K562 (cell line): ENCODE data around the gene SERPINE3. TPM values are rescaled to one million over a fixed set of nuclear protein-coding genes. Genes with fewer than 3 reads are reported as not detected.

Source experiments
- ATAC-seq: fragments of 200-7000 bp; cut with Tn5 transposase; 3 replicates; pipeline ENCODE4 v1.9.1; 2020; ENCODE audit warnings: moderate library complexity
- BruUV-seq: library from RNA; stranded (reverse); fragments of 400-500 nt; replicated peaks from 2 replicates; lab custom pipeline; 2021; lab: Mats Ljungman, UMichigan
- CTCF ChIA-PET: fragments of 300-600 bp; formaldehyde crosslinking; extraction: SDS; loops from one replicate; lab custom pipeline; 2021; ENCODE audit warnings: low intra/inter-chr PET ratio; lab: Yijun Ruan, JAX
- POLR2A ChIA-PET: fragments of 300-600, 350-650 bp; sonication (Branson Sonifier 250); formaldehyde crosslinking; extraction: SDS; loops from one replicate; lab custom pipeline; 2021; ENCODE audit warnings: antibody characterized with exemption, inconsistent platforms; lab: Yijun Ruan, JAX
- DNase-seq, 4 experiments: peaks; one replicate each; pipeline versions ENCODE4 v3.0.0 to v3.0.0-alpha.2; 2011 to 2018; ENCODE audit warnings: low spot score in 3 of 4, mixed read lengths in 3 of 4; ENCODE audit errors: extremely low read depth in 1 of 4
- FAIRE-seq: peaks from 2 replicates; lab custom pipeline; 2011; peaks lifted over from hg19 to GRCh38; lab: Jason Lieb, UNC
- H2AFZ ChIP-seq: 2 replicates; pipeline ENCODE4 v1.6.0; 2011; ENCODE audit warnings: low read depth, low read length, control low read depth, inconsistent platforms
- H3K27ac ChIP-seq: fragments of 200-600 bp; 3 replicates; pipeline ENCODE4 v1.8.0; 2011; ENCODE audit warnings: low read depth, mild to moderate bottlenecking, control low read depth, inconsistent platforms, low read length, moderate library complexity, mixed read lengths; ENCODE audit errors: extremely low read depth
- H3K27me3 ChIP-seq, 2 experiments: fragments of 300-600 bp in 1 of 2; 2 replicates in 1 of 2; 3 replicates in 1 of 2; pipeline versions ENCODE4 v1.6.0 to v1.8.0; 2011; ENCODE audit warnings: inconsistent platforms in 2 of 2, low read length in 2 of 2, mild to moderate bottlenecking in 1 of 2, mixed read lengths in 1 of 2, moderate library complexity in 1 of 2; ENCODE audit not compliant: control insufficient read depth in 2 of 2, insufficient read depth in 2 of 2
- H3K36me3 ChIP-seq: fragments of 300-600 bp; 3 replicates; pipeline ENCODE4 v1.8.0; 2011; ENCODE audit warnings: mild to moderate bottlenecking, low read length, inconsistent platforms; ENCODE audit not compliant: control insufficient read depth, insufficient read depth
- H3K4me1 ChIP-seq, 2 experiments: fragments of 200-600 bp in 1 of 2; replicated peaks in 1 of 2; 2 replicates in 1 of 2; 3 replicates in 1 of 2; pipeline versions ENCODE4 v1.5.1 to v1.8.0; 2011; ENCODE audit warnings: inconsistent platforms in 2 of 2, low read length in 2 of 2, mild to moderate bottlenecking in 1 of 2, mixed read lengths in 1 of 2, moderate library complexity in 1 of 2; ENCODE audit not compliant: control insufficient read depth in 2 of 2, insufficient read depth in 2 of 2
- H3K4me2 ChIP-seq: 2 replicates; pipeline ENCODE4 v1.6.1; 2011; ENCODE audit warnings: low read length, control low read depth, inconsistent platforms, mixed read lengths; ENCODE audit not compliant: insufficient read depth
- H3K4me3 ChIP-seq: fragments of 200-600 bp; sonication (generic), shearing (Covaris generic); 2 replicates; pipeline ENCODE4 v1.5.1; 2016; ENCODE audit warnings: control low read depth, inconsistent platforms
- H3K79me2 ChIP-seq: fragments of 200-600 bp; 3 replicates; pipeline ENCODE4 v1.8.0; 2011; ENCODE audit warnings: low read length, inconsistent platforms; ENCODE audit not compliant: control insufficient read depth, insufficient read depth
- H3K9ac ChIP-seq, 2 experiments: 2 replicates each; pipeline versions ENCODE4 v1.6.0 to v1.6.1; 2011; ENCODE audit warnings: low read depth in 2 of 2, low read length in 2 of 2, control low read depth in 1 of 2, inconsistent platforms in 1 of 2, mild to moderate bottlenecking in 1 of 2, mixed read lengths in 1 of 2; ENCODE audit not compliant: insufficient read depth in 1 of 2
- H3K9me1 ChIP-seq: one replicate; pipeline ENCODE4 v1.6.0; 2011; ENCODE audit warnings: inconsistent platforms, mild to moderate bottlenecking, low read length, moderate library complexity; ENCODE audit not compliant: control insufficient read depth, insufficient read depth
- H3K9me3 ChIP-seq: replicated peaks from 2 replicates; pipeline ENCODE4 v1.5.1; 2011; ENCODE audit warnings: low read depth, low read length, inconsistent platforms; ENCODE audit not compliant: control insufficient read depth, insufficient read depth
- H4K20me1 ChIP-seq: replicated peaks from 2 replicates; pipeline ENCODE4 v1.6.1; 2011; ENCODE audit warnings: low read length, inconsistent platforms, mixed read lengths; ENCODE audit not compliant: control insufficient read depth, insufficient read depth
- ATF6 ChIP-seq: sonication (generic); formaldehyde crosslinking; IDR thresholded peaks from 2 replicates; pipeline ENCODE4 v1.4.0; 2020; ENCODE audit warnings: mild to moderate bottlenecking, missing genetic modification reagents
- CTBP1 ChIP-seq: fragments of 450-650 bp; IDR thresholded peaks from 2 replicates; pipeline ENCODE4 v1.6.1; 2016; ENCODE audit warnings: borderline replicate concordance
- FOXJ2 ChIP-seq: fragments of 200-800 bp; sonication (Bioruptor generic); IDR thresholded peaks from 2 replicates; pipeline ENCODE4 v1.6.1; 2016; ENCODE audit warnings: missing genetic modification characterization, missing compliant biosample characterization
- GABPB2 ChIP-seq: fragments of 250-450 bp; sonication (Bioruptor Pico); conservative IDR thresholded peaks from 2 replicates; pipeline ENCODE4 v1.5.1; 2021; ENCODE audit warnings: mild to moderate bottlenecking
- GTF2F1 ChIP-seq: IDR thresholded peaks from 2 replicates; pipeline ENCODE4 v1.6.1; 2011; ENCODE audit warnings: low read depth, low read length, improper control_type of control experiment
- HSF4 ChIP-seq: fragments of 250-450 bp; sonication (Bioruptor Pico); IDR thresholded peaks from 2 replicates; pipeline ENCODE4 v2.1.2; 2022; ENCODE audit warnings: mild to moderate bottlenecking, moderate library complexity, borderline replicate concordance
- IRF1 ChIP-seq: sonication (generic); formaldehyde crosslinking; IDR thresholded peaks from 2 replicates; pipeline ENCODE4 v1.8.0; 2022; ENCODE audit warnings: missing genetic modification reagents, mild to moderate bottlenecking, borderline replicate concordance
- MEF2D ChIP-seq: conservative IDR thresholded peaks from 2 replicates; pipeline ENCODE4 v1.6.1; 2016; ENCODE audit warnings: low read depth, missing genetic modification characterization, missing compliant biosample characterization
- NFRKB ChIP-seq: fragments of 450-650 bp; IDR thresholded peaks from 2 replicates; pipeline ENCODE4 v1.6.1; 2016; ENCODE audit warnings: low read depth
- NONO ChIP-seq, 2 experiments: fragments of 200-400 bp in 1 of 2; fragments of 450-650 bp in 1 of 2; formaldehyde crosslinking in 1 of 2; IDR thresholded peaks; 2 replicates each; pipeline ENCODE4 v1.6.1; 2017; ENCODE audit warnings: low read depth in 2 of 2, mild to moderate bottlenecking in 2 of 2, moderate library complexity in 2 of 2, low read length in 1 of 2
- PHF20 ChIP-seq: fragments of 450-650 bp; IDR thresholded peaks from 2 replicates; pipeline ENCODE4 v1.6.1; 2018; ENCODE audit not compliant: partially characterized antibody
- PHF8 ChIP-seq: fragments of 200-600 bp; sonication (generic); IDR thresholded peaks from 2 replicates; pipeline ENCODE4 v1.6.1; 2012; ENCODE audit warnings: mixed run types, mild to moderate bottlenecking, inconsistent platforms, low read length, moderate library complexity, borderline replicate concordance
- RNF219 ChIP-seq: fragments of 250-450 bp; sonication (Bioruptor Pico); IDR thresholded peaks from 2 replicates; pipeline ENCODE4 v1.5.0; 2022; ENCODE audit warnings: mild to moderate bottlenecking
- TAF1 ChIP-seq: IDR thresholded peaks from 2 replicates; pipeline ENCODE4 v1.6.1; 2011; ENCODE audit warnings: mild to moderate bottlenecking, low read length, moderate library complexity; ENCODE audit not compliant: insufficient read depth, control insufficient read depth, severe bottlenecking; ENCODE audit errors: extremely low read depth
- TARDBP ChIP-seq: fragments of 450-650 bp; IDR thresholded peaks from 2 replicates; pipeline ENCODE4 v1.6.1; 2016
- TOE1 ChIP-seq, 2 experiments: fragments of 450-650 bp in 1 of 2; sonication (generic) in 1 of 2; formaldehyde crosslinking in 1 of 2; IDR thresholded peaks; 2 replicates each; pipeline versions ENCODE4 v1.7.1 to v1.8.0; 2016 to 2022; ENCODE audit warnings: borderline replicate concordance in 2 of 2, mild to moderate bottlenecking in 2 of 2, antibody characterized with exemption in 1 of 2, inconsistent platforms in 1 of 2, low read depth in 1 of 2, missing genetic modification reagents in 1 of 2, moderate library complexity in 1 of 2
- ZBTB17 ChIP-seq: fragments of 450-650 bp; formaldehyde crosslinking; IDR thresholded peaks from 2 replicates; pipeline ENCODE4 v1.4.0; 2020; ENCODE audit warnings: mild to moderate bottlenecking
- ZKSCAN1 ChIP-seq: fragments of 150-350 bp; IDR thresholded peaks from 2 replicates; pipeline ENCODE4 v1.6.1; 2016; ENCODE audit warnings: low read depth, low read length
- ZNF695 ChIP-seq: fragments of 450-650 bp; formaldehyde crosslinking; IDR thresholded peaks from 2 replicates; pipeline ENCODE4 v1.4.0; 2020; ENCODE audit warnings: mild to moderate bottlenecking, moderate library complexity
- ZNF75A ChIP-seq: fragments of 450-650 bp; formaldehyde crosslinking; IDR thresholded peaks from 2 replicates; pipeline ENCODE4 v1.4.0; 2020; ENCODE audit warnings: mild to moderate bottlenecking
- WGBS: fragments of 100-300 bp; shearing (Covaris generic); methylation state at CpG from one replicate; pipeline ENCODE4 v1.1.6; 2016; ENCODE audit warnings: low coverage, mixed read lengths; ENCODE audit not compliant: insufficient coverage; ENCODE audit errors: missing lambda C conversion rate; 5-methylcytosine and 5-hydroxymethylcytosine counted together
- in situ Hi-C: fragments of 300-500 bp; cut with MboI; formaldehyde crosslinking; loops from 4 replicates; pipeline ENCODE4 v1.15.0; 2018; ENCODE audit warnings: inconsistent platforms, mixed read lengths
- intact Hi-C: fragments of 100-400 bp; cut with micrococcal nuclease; formaldehyde crosslinking; loops from 2 replicates; pipeline ENCODE4 v1.14.2; 2022
- polyA plus RNA-seq, 8 experiments: library from polyadenylated mRNA; depleted of rRNA in 4 of 8; stranded (reverse) in 5 of 8; unstranded in 3 of 8; fragments of >200 nt; fragmentation: Nextera tagmentation in 2 of 8; fragmentation: Illumina TruSeq in 1 of 8; extraction: Ambion mirVana in 2 of 8; extraction: Trizol in 1 of 8; gene quantifications; 2 replicates each; pipeline versions ENCODE4 v1.2.1 to v1.2.3, GENCODE V29; 2011 to 2014; ENCODE audit warnings: inconsistent platforms in 1 of 8, missing spikeins in 1 of 8
- total RNA-seq, 7 experiments: library from RNA; depleted of rRNA in 6 of 7; stranded (reverse); fragments of >200 nt in 6 of 7; fragmentation: Illumina TruSeq in 2 of 7; extraction: Trizol in 2 of 7; gene quantifications; 2 replicates each; pipeline versions ENCODE4 v1.2.1 to v1.2.3, GENCODE V29; 2011 to 2021; ENCODE audit warnings: low replicate concordance in 1 of 7

Gene SERPINE3
- total and polyA plus RNA-seq, 9 of the 15 experiments (the other 6 are each of a cell fraction or from before 2014, with no cell fraction given), result not detected

- no peaks in the 10 kb centered on the region for H3K4me1 ChIP-seq
- ChIA-PET CTCF (no interaction called here), POLR2A (interaction anchor here (0.9 kb wide), 1 partner anchor 15 kb away, joined by 3 read pairs; no protein-coding TSS in a partner anchor)
- H3K27ac ChIP-seq, result no peak overlapping the region
- in situ Hi-C loops (no loop called here), intact Hi-C loops (no loop called here)
- no peaks in the 10 kb centered on the region for H3K79me2 ChIP-seq
- no peak overlapping the region for H3K9ac ChIP-seq
- H3K4me2 ChIP-seq, result no peak overlapping the region
- H3K27me3 ChIP-seq, result no peaks in the 10 kb centered on the region
- no peaks in the 10 kb centered on the region for H4K20me1 ChIP-seq
- ATAC-seq (no peak), FAIRE-seq (no peak), DNase-seq (no peak)
- BruUV-seq, result no TSS peak
- peaks cover 85% of the 10 kb centered on the region for H3K36me3 ChIP-seq
- no peaks in the 10 kb centered on the region for H3K9me1 ChIP-seq
- TF ChIP-seq PHF8 (no peak), NFRKB (no peak), NONO (IDR thresholded peaks at IDR 0.05; ENCODE audit: low read depth in 2 of 2, low read length in 1 of 2) (no peak), ZNF695 (CRISPR knock-in tag) (no peak), IRF1 (no peak), RNF219 (CRISPR knock-in tag) (no peak), ZBTB17 (CRISPR knock-in tag) (no peak), ZKSCAN1 (no peak), MEF2D (tag) (no peak), PHF20 (no peak), TAF1 (no peak), TOE1 (IDR thresholded peaks at IDR 0.05; ENCODE audit: borderline replicate concordance) (no peak), TOE1 (CRISPR knock-in tag; IDR thresholded peaks at IDR 0.05; ENCODE audit: borderline replicate concordance, low read depth) (no peak), GABPB2 (CRISPR knock-in tag) (no peak), TARDBP (no peak), ATF6 (CRISPR knock-in tag) (no peak), GTF2F1 (no peak), FOXJ2 (tag) (no peak), ZNF75A (CRISPR knock-in tag) (no peak), CTBP1 (no peak), HSF4 (no peak)
- no peaks in the 10 kb centered on the region for H3K9me3 ChIP-seq
- H3K4me3 ChIP-seq, result no peak overlapping the region
- H2AFZ ChIP-seq, result no peak overlapping the region
- 86% methylated on average over 2 of the region's 2 CpGs for WGBS
Measured at GRCh38 chr13:51373451-51373850, 34.0 kb downstream of the SERPINE3 start.
